Measurements from ENCODE around the gene KRT86. TPM values are rescaled to one million over a fixed set of nuclear protein-coding genes. Genes with fewer than 3 reads are reported as not detected.

Gene KRT86
- total and polyA plus RNA-seq, 2 donors (not counting 1 experiment from before 2014, with no cell fraction given): not detected

DNA sequence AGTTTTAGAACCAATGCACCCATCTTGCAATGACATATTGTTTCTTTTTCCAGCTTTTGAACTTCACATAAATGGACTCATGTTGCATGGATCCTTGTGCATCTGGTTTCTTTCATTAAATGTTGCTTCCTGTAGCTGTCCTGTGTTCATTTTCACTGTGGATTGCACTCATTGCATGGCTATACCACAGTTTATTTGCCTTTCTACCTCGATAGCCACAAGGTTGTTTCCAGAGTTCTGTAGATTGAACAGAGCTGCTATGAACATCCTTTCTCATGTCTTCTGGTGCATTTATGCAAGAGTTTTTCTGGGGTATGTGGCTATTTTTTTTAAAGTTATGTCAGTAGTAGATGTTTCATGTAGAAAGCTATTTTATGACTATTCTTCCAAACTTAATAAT, 20.4 kb downstream of the KRT86 start:
- Histone ChIP-seq H4K20me1 (ENCODE audit: control insufficient read depth, insufficient read depth, low read length, poor library complexity, severe bottlenecking) (no peaks in the 10 kb centered on the region), H3K4me1 (ENCODE audit: control insufficient read depth in 2 of 2, insufficient read depth in 2 of 2, low read length in 2 of 2) (no peaks in the 10 kb centered on the region), H3K4me3 (ENCODE audit: control extremely low read depth in 1 of 5, extremely low read depth in 1 of 5, insufficient read depth in 1 of 5, low read depth in 2 of 5, low read length in 4 of 5) (no peak overlapping the region), H3K27me3 (replicated peaks in 1 of 4; ENCODE audit: control extremely low read depth in 1 of 4, control insufficient read depth in 3 of 4, insufficient read depth in 4 of 4, low read length in 3 of 4) (peaks cover 0 to 8% (median 1%) of the 10 kb centered on the region in 4 experiments), H2AFZ (ENCODE audit: insufficient read depth, low read depth, low read length, poor library complexity, severe bottlenecking) (no peak overlapping the region), H3K79me2 (ENCODE audit: control insufficient read depth, insufficient read depth, low read length) (no peaks in the 10 kb centered on the region), H3K9me3 (ENCODE audit: control extremely low read depth in 1 of 3, control insufficient read depth in 2 of 3, insufficient read depth in 1 of 3, low read length in 2 of 3) (no peaks in the 10 kb centered on the region), H3K9ac (ENCODE audit: low read length) (no peak overlapping the region), H3K36me3 (replicated peaks in 1 of 2; ENCODE audit: control extremely low read depth in 1 of 2, control insufficient read depth in 1 of 2, extremely low read depth in 1 of 2, insufficient read depth in 2 of 2, low read length in 1 of 2) (no peaks in the 10 kb centered on the region), H3K27ac (ENCODE audit: low read length in 2 of 2) (no peak overlapping the region), H3K4me2 (replicated peaks; ENCODE audit: low read depth, low read length, poor library complexity, severe bottlenecking) (no peak overlapping the region)
- intact Hi-C loops (cut with micrococcal nuclease): no loop called here
- Mint-ChIP-seq H3K4me1 (no peaks in the 10 kb centered on the region), H3K27me3 (peaks cover 51% of the 10 kb centered on the region), H3K4me3 (no peak overlapping the region), H3K9me3 (ENCODE audit: insufficient read depth) (no peaks in the 10 kb centered on the region), H3K27ac (no peak overlapping the region)
- WGBS (ENCODE audit: insufficient coverage): no CpG with 5 or more reads among the region's 1 CpG
- ATAC-seq (ENCODE audit: low read depth) (no peak), DNase-seq (no peak)
- ChIA-PET CTCF (interaction anchor here (1.2 to 1.6 kb wide), 2 partner anchors 13 to 16 kb away, joined by 3 to 6 read pairs; no protein-coding TSS in a partner anchor), POLR2A (no interaction called here)
- TF ChIP-seq, protein P1, sequence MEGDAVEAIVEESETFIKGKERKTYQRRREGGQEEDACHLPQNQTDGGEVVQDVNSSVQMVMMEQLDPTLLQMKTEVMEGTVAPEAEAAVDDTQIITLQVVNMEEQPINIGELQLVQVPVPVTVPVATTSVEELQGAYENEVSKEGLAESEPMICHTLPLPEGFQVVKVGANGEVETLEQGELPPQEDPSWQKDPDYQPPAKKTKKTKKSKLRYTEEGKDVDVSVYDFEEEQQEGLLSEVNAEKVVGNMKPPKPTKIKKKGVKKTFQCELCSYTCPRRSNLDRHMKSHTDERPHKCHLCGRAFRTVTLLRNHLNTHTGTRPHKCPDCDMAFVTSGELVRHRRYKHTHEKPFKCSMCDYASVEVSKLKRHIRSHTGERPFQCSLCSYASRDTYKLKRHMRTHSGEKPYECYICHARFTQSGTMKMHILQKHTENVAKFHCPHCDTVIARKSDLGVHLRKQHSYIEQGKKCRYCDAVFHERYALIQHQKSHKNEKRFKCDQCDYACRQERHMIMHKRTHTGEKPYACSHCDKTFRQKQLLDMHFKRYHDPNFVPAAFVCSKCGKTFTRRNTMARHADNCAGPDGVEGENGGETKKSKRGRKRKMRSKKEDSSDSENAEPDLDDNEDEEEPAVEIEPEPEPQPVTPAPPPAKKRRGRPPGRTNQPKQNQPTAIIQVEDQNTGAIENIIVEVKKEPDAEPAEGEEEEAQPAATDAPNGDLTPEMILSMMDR (IDR thresholded peaks at IDR 0.05): no peak
- no peak for TF ChIP-seq EZH2 (IDR thresholded peaks at IDR 0.05; ENCODE audit: borderline replicate concordance, insufficient read depth, low read depth, low read length, poor library complexity, severe bottlenecking)

DNA sequence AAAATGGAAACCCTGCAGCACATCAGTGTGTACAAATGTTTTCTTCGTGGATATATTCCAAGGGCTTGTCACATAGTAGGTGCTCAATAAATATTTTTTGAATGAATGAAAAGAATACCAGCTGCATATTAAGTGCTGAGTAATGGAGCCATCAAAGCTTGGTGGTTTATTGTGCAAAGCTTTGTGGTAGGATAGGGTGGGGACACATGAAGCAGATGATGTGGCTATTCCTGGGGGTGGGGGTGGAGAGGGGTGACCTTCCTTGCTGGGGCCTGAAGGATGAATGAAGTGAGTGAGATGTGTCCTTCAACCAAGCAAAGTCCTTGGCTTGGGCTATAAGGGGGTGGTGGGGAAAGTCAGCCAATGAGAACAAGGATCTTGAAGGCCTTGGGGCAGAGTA, 21.2 kb downstream of the KRT86 start:
- H3K4me1 ChIP-seq (ENCODE audit: control insufficient read depth in 2 of 2, insufficient read depth in 2 of 2, low read length in 2 of 2): no peaks in the 10 kb centered on the region
- H3K9ac ChIP-seq (ENCODE audit: low read length): no peak overlapping the region
- peaks cover 51% of the 10 kb centered on the region for H3K27me3 Mint-ChIP-seq
- H3K9me3 ChIP-seq (ENCODE audit: control extremely low read depth in 1 of 3, control insufficient read depth in 2 of 3, insufficient read depth in 1 of 3, low read length in 2 of 3): no peaks in the 10 kb centered on the region
- no peak overlapping the region for H3K4me3 ChIP-seq (ENCODE audit: control extremely low read depth in 1 of 5, extremely low read depth in 1 of 5, insufficient read depth in 1 of 5, low read depth in 2 of 5, low read length in 4 of 5)
- H3K4me1 Mint-ChIP-seq: no peaks in the 10 kb centered on the region
- H3K79me2 ChIP-seq (ENCODE audit: control insufficient read depth, insufficient read depth, low read length): no peaks in the 10 kb centered on the region
- no peak for DNase-seq
- no peaks in the 10 kb centered on the region for H4K20me1 ChIP-seq (ENCODE audit: control insufficient read depth, insufficient read depth, low read length, poor library complexity, severe bottlenecking)
- H3K4me2 ChIP-seq (replicated peaks; ENCODE audit: low read depth, low read length, poor library complexity, severe bottlenecking): no peak overlapping the region
- H3K27ac ChIP-seq (ENCODE audit: low read length in 2 of 2): no peak overlapping the region
- H3K9me3 Mint-ChIP-seq (ENCODE audit: insufficient read depth): no peaks in the 10 kb centered on the region
- no peak overlapping the region for H3K4me3 Mint-ChIP-seq
- no peak for ATAC-seq (ENCODE audit: low read depth)
- no peak overlapping the region for H2AFZ ChIP-seq (ENCODE audit: insufficient read depth, low read depth, low read length, poor library complexity, severe bottlenecking)
- H3K27me3 ChIP-seq (replicated peaks in 1 of 4; ENCODE audit: control extremely low read depth in 1 of 4, control insufficient read depth in 3 of 4, insufficient read depth in 4 of 4, low read length in 3 of 4): peaks cover 0 to 8% (median 2%) of the 10 kb centered on the region in 4 experiments
- intact Hi-C loops (cut with micrococcal nuclease): no loop called here
- ChIA-PET CTCF (interaction anchor here (1.2 kb wide), 1 partner anchor 13 kb away, joined by 3 read pairs; no protein-coding TSS in a partner anchor), POLR2A (no interaction called here)
- no peak overlapping the region for H3K27ac Mint-ChIP-seq
- H3K36me3 ChIP-seq (replicated peaks in 1 of 2; ENCODE audit: control extremely low read depth in 1 of 2, control insufficient read depth in 1 of 2, extremely low read depth in 1 of 2, insufficient read depth in 2 of 2, low read length in 1 of 2): no peaks in the 10 kb centered on the region
- TF ChIP-seq, protein P1 (IDR thresholded peaks at IDR 0.05): no peak
- TF ChIP-seq EZH2 (IDR thresholded peaks at IDR 0.05; ENCODE audit: borderline replicate concordance, insufficient read depth, low read depth, low read length, poor library complexity, severe bottlenecking): no peak
- 88% methylated on average over 1 of the region's 1 CpG for WGBS (ENCODE audit: insufficient coverage)
